HCT116 (cell line): ENCODE measurements around the gene BDH2. TPM values are rescaled to one million over a fixed set of nuclear protein-coding genes. Genes with fewer than 3 reads are reported as not detected.

Experiments
- ATAC-seq: fragments of 200-7000 bp; cut with Tn5 transposase; 2 replicates; pipeline ENCODE4 v1.9.1; 2020; ENCODE audit warnings: mild to moderate bottlenecking, moderate library complexity
- BruUV-seq: library from RNA; stranded (reverse); fragments of 400-500 nt; replicated peaks from 2 replicates; lab custom pipeline; 2021; lab: Mats Ljungman, UMichigan
- CTCF ChIA-PET: fragments of 300-600 bp; sonication (Branson Sonifier 250); formaldehyde crosslinking; loops from one replicate; lab custom pipeline; 2021; ENCODE audit warnings: antibody characterized with exemption; lab: Charles Lee
- POLR2A ChIA-PET: fragments of 300-600, 350-600 bp; sonication (Branson Sonifier 250); formaldehyde crosslinking; loops from one replicate; lab custom pipeline; 2021; ENCODE audit warnings: antibody characterized with exemption; lab: Charles Lee
- RAD21 ChIA-PET, 2 experiments: fragments of 300-600 bp; sonication (Branson Sonifier 250); formaldehyde crosslinking; loops; one replicate each; lab custom pipeline; 2023; ENCODE audit warnings: low total read pairs in 2 of 2; ENCODE audit not compliant: uncharacterized antibody in 2 of 2, unreplicated experiment in 2 of 2, low non-redundant PET in 1 of 2; lab: Charles Lee
- DNase-seq: peaks from one replicate; pipeline ENCODE4 v3.0.0-alpha.2; 2010; ENCODE audit warnings: low read depth, low spot score
- H2AFZ ChIP-seq: fragments of 200-600 bp; shearing (Covaris generic), sonication (generic); 2 replicates; pipeline ENCODE4 v1.6.1; 2017; ENCODE audit warnings: low read depth, mixed run types, mixed read lengths, antibody characterized with exemption, low read length; ENCODE audit not compliant: poor library complexity, severe bottlenecking
- H3K27ac ChIP-seq: 2 replicates; pipeline ENCODE4 v1.5.1; 2012; ENCODE audit warnings: low read depth, low read length
- H3K27me3 ChIP-seq: fragments of 200-600 bp; sonication (generic); 2 replicates; pipeline ENCODE4 v1.6.1; 2016; ENCODE audit warnings: mixed run types, low read length, mixed read lengths; ENCODE audit not compliant: insufficient read depth
- H3K36me3 ChIP-seq, 2 experiments: fragments of 200-500 bp in 1 of 2; fragments of 200-600 bp in 1 of 2; sonication (Bioruptor generic) in 1 of 2; sonication (generic) in 1 of 2; 2 replicates each; pipeline versions ENCODE4 v1.5.1 to v1.6.1; 2014 to 2016; ENCODE audit warnings: low read length in 2 of 2, inconsistent platforms in 1 of 2, mixed read lengths in 1 of 2, mixed run types in 1 of 2; ENCODE audit not compliant: insufficient read depth in 2 of 2, control insufficient read depth in 1 of 2
- H3K4me1 ChIP-seq, 2 experiments: fragments of 200-600 bp in 1 of 2; sonication (generic) in 1 of 2; 2 replicates each; pipeline versions ENCODE4 v1.5.1 to v1.6.1; 2012 to 2017; ENCODE audit warnings: low read length in 2 of 2, inconsistent platforms in 1 of 2, mild to moderate bottlenecking in 1 of 2, mixed read lengths in 1 of 2, mixed run types in 1 of 2, moderate library complexity in 1 of 2; ENCODE audit not compliant: insufficient read depth in 2 of 2, control insufficient read depth in 1 of 2
- H3K4me2 ChIP-seq: fragments of 200-600 bp; sonication (generic); 2 replicates; pipeline ENCODE4 v1.6.1; 2017; ENCODE audit warnings: mixed run types, low read length, mixed read lengths
- H3K4me3 ChIP-seq, 2 experiments: fragments of 200-600 bp in 1 of 2; sonication (generic) in 1 of 2; replicated peaks in 1 of 2; 2 replicates each; pipeline ENCODE4 v1.5.1; 2011 to 2016; ENCODE audit warnings: low read length in 2 of 2, control low read depth in 1 of 2, low read depth in 1 of 2, mild to moderate bottlenecking in 1 of 2, mixed read lengths in 1 of 2, mixed run types in 1 of 2
- H3K79me2 ChIP-seq: fragments of 200-600 bp; sonication (generic); 2 replicates; pipeline ENCODE4 v1.6.1; 2017; ENCODE audit warnings: mild to moderate bottlenecking, mixed run types, low read length, moderate library complexity, mixed read lengths; ENCODE audit not compliant: insufficient read depth
- H3K9ac ChIP-seq: fragments of 200-600 bp; sonication (generic); 2 replicates; pipeline ENCODE4 v1.6.1; 2016; ENCODE audit warnings: low read length, mixed read lengths
- H3K9me2 ChIP-seq: fragments of 200-600 bp; sonication (generic), shearing (Covaris generic); 2 replicates; pipeline ENCODE4 v1.6.1; 2017; ENCODE audit warnings: mixed run types, mild to moderate bottlenecking, moderate library complexity; ENCODE audit not compliant: insufficient read depth
- H3K9me3 ChIP-seq, 2 experiments: fragments of 200-500 bp in 1 of 2; fragments of 200-600 bp in 1 of 2; sonication (Bioruptor generic) in 1 of 2; sonication (generic) in 1 of 2; 2 replicates each; pipeline ENCODE4 v1.6.1; 2014 to 2017; ENCODE audit warnings: low read length in 2 of 2, mixed read lengths in 2 of 2, inconsistent platforms in 1 of 2, low read depth in 1 of 2, mild to moderate bottlenecking in 1 of 2, mixed run types in 1 of 2, moderate library complexity in 1 of 2; ENCODE audit not compliant: control insufficient read depth in 1 of 2, insufficient read depth in 1 of 2
- H4K20me1 ChIP-seq: fragments of 200-600 bp; sonication (generic), shearing (Covaris generic); 2 replicates; pipeline ENCODE4 v1.6.1; 2017; ENCODE audit warnings: mixed run types, mild to moderate bottlenecking, moderate library complexity; ENCODE audit not compliant: insufficient read depth
- CEBPB ChIP-seq: IDR thresholded peaks from 2 replicates; pipeline ENCODE4 v1.6.1; 2012; ENCODE audit warnings: low read depth
- ELF1 ChIP-seq: IDR thresholded peaks from 2 replicates; pipeline ENCODE4 v1.6.1; 2012; ENCODE audit warnings: low read depth, borderline replicate concordance
- RAD21 ChIP-seq: IDR thresholded peaks from 2 replicates; pipeline ENCODE4 v1.6.1; 2012; ENCODE audit warnings: low read depth, mild to moderate bottlenecking
- SP1 ChIP-seq: IDR thresholded peaks from 2 replicates; pipeline ENCODE4 v1.6.1; 2012; ENCODE audit warnings: low read depth
- TCF7L2 ChIP-seq: IDR thresholded peaks from 2 replicates; pipeline ENCODE4 v1.7.0; 2011; ENCODE audit warnings: borderline replicate concordance, inconsistent platforms; ENCODE audit not compliant: insufficient read depth, insufficient read length; ENCODE audit errors: extremely low read depth
- intact Hi-C: fragments of 100-400 bp; cut with micrococcal nuclease; formaldehyde crosslinking; loops from 2 replicates; pipeline ENCODE4 v1.10.0; 2022
- total RNA-seq: library from RNA; stranded (reverse); gene quantifications from one replicate; pipeline ENCODE4 v1.2.1, GENCODE V29; 2021; ENCODE audit not compliant: unreplicated experiment
- TF ChIP-seq, protein P1 (sequence below): IDR thresholded peaks from 2 replicates; pipeline ENCODE4 v1.6.1; 2012; ENCODE audit warnings: low read depth
- TF ChIP-seq, protein P2 (sequence below): IDR thresholded peaks from 2 replicates; pipeline ENCODE4 v1.6.1; 2012

Gene BDH2
- total RNA-seq, 1 experiment from 2014 or later, result 5.0 TPM

DNA sequence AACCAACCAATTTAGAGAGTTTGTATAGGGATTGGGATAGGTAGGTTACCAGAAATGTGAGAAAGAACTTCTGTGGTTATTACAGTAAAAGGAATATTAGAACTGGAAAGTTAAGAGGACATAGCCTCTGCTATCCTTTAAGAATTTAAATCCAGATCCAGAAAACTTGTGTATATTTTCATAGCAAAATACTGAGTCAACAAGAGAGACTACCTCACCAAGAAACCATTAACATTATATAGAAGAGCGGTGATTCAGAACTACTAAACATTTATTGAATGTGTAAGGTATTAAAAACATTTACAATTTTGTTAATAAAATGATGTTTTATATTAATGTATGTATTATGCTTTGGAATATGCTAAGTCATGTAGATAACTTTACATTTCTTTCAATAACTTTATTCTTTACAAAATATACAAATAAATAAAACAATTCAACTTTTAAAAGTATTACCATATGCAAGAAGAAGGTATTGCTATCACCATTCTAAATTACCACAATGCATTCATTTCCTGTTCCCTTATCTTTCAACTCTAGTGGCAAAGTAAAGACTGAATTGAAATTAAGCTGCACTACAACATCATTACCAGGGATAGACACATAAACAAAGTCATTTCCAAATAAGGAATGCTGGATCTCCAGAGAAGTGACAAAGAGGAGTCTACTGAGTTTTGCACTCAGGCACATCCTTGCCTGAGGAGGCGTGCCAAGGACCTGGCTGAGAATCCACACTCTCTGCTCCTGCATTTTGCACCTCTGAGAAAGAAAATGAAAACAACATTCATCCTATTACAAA, 6.1 kb upstream of the BDH2 start:
- no peaks in the 10 kb centered on the region for H3K4me1 ChIP-seq
- H2AFZ ChIP-seq, result no peak overlapping the region
- intact Hi-C loops, result loop anchor here (10.0 kb wide), 1 partner anchor 829 kb away; no protein-coding TSS in a partner anchor
- no peak overlapping the region for H3K27ac ChIP-seq
- H3K36me3 ChIP-seq, result peaks cover 17 to 23% of the 10 kb centered on the region in 2 experiments
- ATAC-seq (no peak), DNase-seq (no peak)
- POLR2A ChIA-PET, result no interaction called here
- CTCF ChIA-PET, result no interaction called here
- RAD21 ChIA-PET, result no interaction called here
- H3K27me3 ChIP-seq, result no peaks in the 10 kb centered on the region
- no peaks in the 10 kb centered on the region for H3K9me2 ChIP-seq
- no TSS peak for BruUV-seq
- no peaks in the 10 kb centered on the region for H3K9me3 ChIP-seq
- H3K9ac ChIP-seq, result no peak overlapping the region
- TF ChIP-seq, protein P1, sequence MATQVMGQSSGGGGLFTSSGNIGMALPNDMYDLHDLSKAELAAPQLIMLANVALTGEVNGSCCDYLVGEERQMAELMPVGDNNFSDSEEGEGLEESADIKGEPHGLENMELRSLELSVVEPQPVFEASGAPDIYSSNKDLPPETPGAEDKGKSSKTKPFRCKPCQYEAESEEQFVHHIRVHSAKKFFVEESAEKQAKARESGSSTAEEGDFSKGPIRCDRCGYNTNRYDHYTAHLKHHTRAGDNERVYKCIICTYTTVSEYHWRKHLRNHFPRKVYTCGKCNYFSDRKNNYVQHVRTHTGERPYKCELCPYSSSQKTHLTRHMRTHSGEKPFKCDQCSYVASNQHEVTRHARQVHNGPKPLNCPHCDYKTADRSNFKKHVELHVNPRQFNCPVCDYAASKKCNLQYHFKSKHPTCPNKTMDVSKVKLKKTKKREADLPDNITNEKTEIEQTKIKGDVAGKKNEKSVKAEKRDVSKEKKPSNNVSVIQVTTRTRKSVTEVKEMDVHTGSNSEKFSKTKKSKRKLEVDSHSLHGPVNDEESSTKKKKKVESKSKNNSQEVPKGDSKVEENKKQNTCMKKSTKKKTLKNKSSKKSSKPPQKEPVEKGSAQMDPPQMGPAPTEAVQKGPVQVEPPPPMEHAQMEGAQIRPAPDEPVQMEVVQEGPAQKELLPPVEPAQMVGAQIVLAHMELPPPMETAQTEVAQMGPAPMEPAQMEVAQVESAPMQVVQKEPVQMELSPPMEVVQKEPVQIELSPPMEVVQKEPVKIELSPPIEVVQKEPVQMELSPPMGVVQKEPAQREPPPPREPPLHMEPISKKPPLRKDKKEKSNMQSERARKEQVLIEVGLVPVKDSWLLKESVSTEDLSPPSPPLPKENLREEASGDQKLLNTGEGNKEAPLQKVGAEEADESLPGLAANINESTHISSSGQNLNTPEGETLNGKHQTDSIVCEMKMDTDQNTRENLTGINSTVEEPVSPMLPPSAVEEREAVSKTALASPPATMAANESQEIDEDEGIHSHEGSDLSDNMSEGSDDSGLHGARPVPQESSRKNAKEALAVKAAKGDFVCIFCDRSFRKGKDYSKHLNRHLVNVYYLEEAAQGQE, result no peak
- TF ChIP-seq TCF7L2, result no peak
- TF ChIP-seq SP1, result no peak
- no peak overlapping the region for H3K4me2 ChIP-seq
- no peak overlapping the region for H3K4me3 ChIP-seq
- H3K79me2 ChIP-seq, result no peaks in the 10 kb centered on the region
- no peaks in the 10 kb centered on the region for H4K20me1 ChIP-seq

DNA sequence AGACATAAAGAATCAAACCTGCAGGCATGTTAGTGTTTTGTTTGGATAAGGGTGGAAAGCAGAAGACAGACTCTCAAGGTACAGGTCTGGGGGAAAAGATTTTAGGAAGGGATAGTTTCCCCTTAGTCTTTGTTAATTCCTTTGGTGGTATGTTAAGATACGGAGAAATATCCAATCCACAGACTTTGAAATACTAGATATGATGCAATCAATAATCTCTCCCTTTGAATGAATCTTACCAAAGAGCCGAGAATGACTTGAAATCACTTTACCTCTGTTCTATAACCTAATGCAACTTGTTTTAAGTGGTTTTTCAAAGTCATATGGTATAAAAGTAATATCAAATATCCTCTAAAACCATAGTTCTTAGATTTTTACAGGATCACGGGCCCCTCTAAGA, 5.3 kb upstream of the BDH2 start:
- no peak for TF ChIP-seq ELF1
- no peak for TF ChIP-seq SP1
- TF ChIP-seq CEBPB, result no peak
- TF ChIP-seq, protein P2, sequence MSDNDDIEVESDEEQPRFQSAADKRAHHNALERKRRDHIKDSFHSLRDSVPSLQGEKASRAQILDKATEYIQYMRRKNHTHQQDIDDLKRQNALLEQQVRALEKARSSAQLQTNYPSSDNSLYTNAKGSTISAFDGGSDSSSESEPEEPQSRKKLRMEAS, result no peak
- TF ChIP-seq RAD21, result no peak
- POLR2A ChIA-PET, result no interaction called here
- no peak for DNase-seq

More for the DNA sequence above, 5.3 kb upstream of the BDH2 start:
- no peak overlapping the region for H3K9ac ChIP-seq
- ChIA-PET CTCF (no interaction called here), RAD21 (no interaction called here)
- no peaks in the 10 kb centered on the region for H4K20me1 ChIP-seq
- peaks cover 15 to 22% of the 10 kb centered on the region in 2 experiments for H3K36me3 ChIP-seq
- H3K79me2 ChIP-seq, result no peaks in the 10 kb centered on the region
- H3K9me2 ChIP-seq, result no peaks in the 10 kb centered on the region
- intact Hi-C loops, result loop anchor here (10.0 kb wide), 1 partner anchor 830 kb away; no protein-coding TSS in a partner anchor
- ATAC-seq, result no peak
- H3K27me3 ChIP-seq, result no peaks in the 10 kb centered on the region
- no peaks in the 10 kb centered on the region for H3K9me3 ChIP-seq
- no TSS peak for BruUV-seq
- no peak overlapping the region for H3K4me3 ChIP-seq
- H3K27ac ChIP-seq, result no peak overlapping the region
- no peak overlapping the region for H3K4me2 ChIP-seq
- H2AFZ ChIP-seq, result no peak overlapping the region
- H3K4me1 ChIP-seq, result 0 out of 4 replicates have a peak, but pooled peaks cover 0 to 2% of the 10 kb centered on the region in 2 experiments
